ENCODE measurements around the gene PLXNA4. TPM values are rescaled to one million over a fixed set of nuclear protein-coding genes. Genes with fewer than 3 reads are reported as not detected.

PLXNA4 gene
- total RNA-seq, 2 experiments from 2014 or later = 16.5 to 20.5 TPM

- H3K27me3 Mint-ChIP-seq = peaks cover 2% of the 10 kb centered on the region
- ATAC-seq (ENCODE audit: low read depth) = no peak
- H3K9me3 Mint-ChIP-seq = no peaks in the 10 kb centered on the region
- peaks cover 4% of the 10 kb centered on the region for H3K36me3 Mint-ChIP-seq
- H3K27ac Mint-ChIP-seq = no peak overlapping the region
- H3K4me1 Mint-ChIP-seq = peaks cover 13% of the 10 kb centered on the region
- DNase-seq = no peak
- POLR2A ChIA-PET = no interaction called here
- no peak overlapping the region for H3K4me3 Mint-ChIP-seq
Observed at GRCh38 chr7:132134814-132135445, 441.3 kb downstream of the PLXNA4 start.

- H3K27me3 Mint-ChIP-seq = peaks cover 2% of the 10 kb centered on the region
- no peaks in the 10 kb centered on the region for H3K9me3 Mint-ChIP-seq
- H3K4me3 Mint-ChIP-seq = no peak overlapping the region
- POLR2A ChIA-PET = no interaction called here
- no peak overlapping the region for H3K27ac Mint-ChIP-seq
- peaks cover 6% of the 10 kb centered on the region for H3K36me3 Mint-ChIP-seq
- no peak for ATAC-seq (ENCODE audit: low read depth)
- H3K4me1 Mint-ChIP-seq = peaks cover 13% of the 10 kb centered on the region
- no peak for DNase-seq
Observed at GRCh38 chr7:132133501-132133900, 442.8 kb downstream of the PLXNA4 start.

- no peak overlapping the region for H3K27ac Mint-ChIP-seq
- no peak for ATAC-seq (ENCODE audit: low read depth)
- H3K4me1 Mint-ChIP-seq = peaks cover 13% of the 10 kb centered on the region
- no peaks in the 10 kb centered on the region for H3K9me3 Mint-ChIP-seq
- H3K27me3 Mint-ChIP-seq = peaks cover 2% of the 10 kb centered on the region
- no peak for DNase-seq
- H3K36me3 Mint-ChIP-seq = peaks cover 4% of the 10 kb centered on the region
- H3K4me3 Mint-ChIP-seq = no peak overlapping the region
- POLR2A ChIA-PET = no interaction called here
Observed at GRCh38 chr7:132131196-132131595, 445.1 kb downstream of the PLXNA4 start.

GRCh38 chr7:132130497-132130896 is 445.8 kb downstream of the PLXNA4 start:
- POLR2A ChIA-PET = no interaction called here
- Mint-ChIP-seq H3K36me3 (peaks cover 4% of the 10 kb centered on the region), H3K9me3 (no peaks in the 10 kb centered on the region), H3K4me1 (peaks cover 13% of the 10 kb centered on the region), H3K27me3 (no peaks in the 10 kb centered on the region), H3K4me3 (no peak overlapping the region), H3K27ac (no peak overlapping the region)
- DNase-seq = no peak
- peak; percentile 86 for ATAC-seq (ENCODE audit: low read depth)

- Mint-ChIP-seq H3K4me3 (no peak overlapping the region), H3K36me3 (peaks cover 2% of the 10 kb centered on the region), H3K27ac (no peak overlapping the region), H3K9me3 (no peaks in the 10 kb centered on the region), H3K4me1 (peaks cover 9% of the 10 kb centered on the region), H3K27me3 (no peaks in the 10 kb centered on the region)
- DNase-seq (no peak), ATAC-seq (ENCODE audit: low read depth) (no peak)
- POLR2A ChIA-PET = no interaction called here
Observed at GRCh38 chr7:132125872-132126595, 450.2 kb downstream of the PLXNA4 start.

- Mint-ChIP-seq H3K4me3 (no peak overlapping the region), H3K36me3 (peaks cover 2% of the 10 kb centered on the region), H3K27me3 (no peaks in the 10 kb centered on the region), H3K27ac (no peak overlapping the region), H3K4me1 (peaks cover under 1% of the 10 kb centered on the region), H3K9me3 (no peaks in the 10 kb centered on the region)
- no peak for DNase-seq
- ATAC-seq (ENCODE audit: low read depth) = no peak
- POLR2A ChIA-PET = no interaction called here
Observed at GRCh38 chr7:132125096-132125495, 451.2 kb downstream of the PLXNA4 start.

GRCh38 chr7:132124575-132124974 is 451.7 kb downstream of the PLXNA4 start:
- no peak overlapping the region for H3K27ac Mint-ChIP-seq
- H3K9me3 Mint-ChIP-seq = no peaks in the 10 kb centered on the region
- no peaks in the 10 kb centered on the region for H3K27me3 Mint-ChIP-seq
- ATAC-seq (ENCODE audit: low read depth) = no peak
- H3K36me3 Mint-ChIP-seq = peaks cover 2% of the 10 kb centered on the region
- no peak overlapping the region for H3K4me3 Mint-ChIP-seq
- POLR2A ChIA-PET = no interaction called here
- H3K4me1 Mint-ChIP-seq = no peaks in the 10 kb centered on the region
- no peak for DNase-seq

- no peaks in the 10 kb centered on the region for H3K27me3 Mint-ChIP-seq
- H3K36me3 Mint-ChIP-seq = no peaks in the 10 kb centered on the region
- H3K4me1 Mint-ChIP-seq = no peaks in the 10 kb centered on the region
- no peak for DNase-seq
- POLR2A ChIA-PET = interaction anchor here (0.6 kb wide), 1 partner anchor 27 kb away, joined by 4 read pairs; no protein-coding TSS in a partner anchor
- no peak overlapping the region for H3K4me3 Mint-ChIP-seq
- no peak overlapping the region for H3K27ac Mint-ChIP-seq
- ATAC-seq (ENCODE audit: low read depth) = no peak
- no peaks in the 10 kb centered on the region for H3K9me3 Mint-ChIP-seq
Observed at GRCh38 chr7:132123773-132124172, 452.5 kb downstream of the PLXNA4 start.

GRCh38 chr7:132122901-132123300 is 453.4 kb downstream of the PLXNA4 start:
- Mint-ChIP-seq H3K36me3 (no peaks in the 10 kb centered on the region), H3K27ac (no peak overlapping the region), H3K9me3 (no peaks in the 10 kb centered on the region), H3K4me3 (no peak overlapping the region), H3K27me3 (no peaks in the 10 kb centered on the region), H3K4me1 (no peaks in the 10 kb centered on the region)
- no peak for ATAC-seq (ENCODE audit: low read depth)
- POLR2A ChIA-PET = no interaction called here
- no peak for DNase-seq

GRCh38 chr7:132121987-132122386 is 454.3 kb downstream of the PLXNA4 start:
- H3K9me3 Mint-ChIP-seq = no peaks in the 10 kb centered on the region
- POLR2A ChIA-PET = no interaction called here
- DNase-seq = no peak

GRCh38 chr7:132118641-132119040 is 457.6 kb downstream of the PLXNA4 start:
- H3K4me1 Mint-ChIP-seq = no peaks in the 10 kb centered on the region
- H3K27me3 Mint-ChIP-seq = peaks cover 4% of the 10 kb centered on the region
- H3K4me3 Mint-ChIP-seq = no peak overlapping the region
- DNase-seq (no peak), ATAC-seq (ENCODE audit: low read depth) (no peak)
- no peaks in the 10 kb centered on the region for H3K9me3 Mint-ChIP-seq
- H3K36me3 Mint-ChIP-seq = no peaks in the 10 kb centered on the region
- no peak overlapping the region for H3K27ac Mint-ChIP-seq
- POLR2A ChIA-PET = no interaction called here

More at GRCh38 chr7:132121987-132122386, 454.3 kb downstream of the PLXNA4 start:
- Mint-ChIP-seq H3K4me3 (no peak overlapping the region), H3K36me3 (no peaks in the 10 kb centered on the region), H3K27me3 (peaks cover 4% of the 10 kb centered on the region), H3K27ac (no peak overlapping the region), H3K4me1 (no peaks in the 10 kb centered on the region)
- no peak for ATAC-seq (ENCODE audit: low read depth)

- POLR2A ChIA-PET = no interaction called here
- Mint-ChIP-seq H3K27ac (no peak overlapping the region), H3K27me3 (peaks cover 4% of the 10 kb centered on the region), H3K9me3 (no peaks in the 10 kb centered on the region), H3K4me1 (no peaks in the 10 kb centered on the region), H3K36me3 (no peaks in the 10 kb centered on the region), H3K4me3 (no peak overlapping the region)
- DNase-seq (no peak), ATAC-seq (ENCODE audit: low read depth) (no peak)
Observed at GRCh38 chr7:132117636-132118035, 458.6 kb downstream of the PLXNA4 start.

- Mint-ChIP-seq H3K27ac (no peak overlapping the region), H3K4me3 (no peak overlapping the region), H3K36me3 (no peaks in the 10 kb centered on the region), H3K27me3 (peaks cover 4% of the 10 kb centered on the region), H3K4me1 (no peaks in the 10 kb centered on the region), H3K9me3 (no peaks in the 10 kb centered on the region)
- POLR2A ChIA-PET = no interaction called here
- ATAC-seq (ENCODE audit: low read depth) = no peak
- DNase-seq = no peak
Observed at GRCh38 chr7:132117181-132117580, 459.1 kb downstream of the PLXNA4 start.

GRCh38 chr7:132116369-132116768 is 459.9 kb downstream of the PLXNA4 start:
- POLR2A ChIA-PET = no interaction called here
- Mint-ChIP-seq H3K9me3 (no peaks in the 10 kb centered on the region), H3K27ac (no peak overlapping the region), H3K27me3 (peaks cover 6% of the 10 kb centered on the region), H3K36me3 (no peaks in the 10 kb centered on the region), H3K4me3 (no peak overlapping the region), H3K4me1 (no peaks in the 10 kb centered on the region)
- ATAC-seq (ENCODE audit: low read depth) (no peak), DNase-seq (no peak)
